Tibial nerve (tissue), 4 donors: ENCODE results near the gene OTOA. TPM values are rescaled to one million over a fixed set of nuclear protein-coding genes. Genes with fewer than 3 reads are reported as not detected.
"Not testable (repeated sequence)": the region's sequence is repeated elsewhere in the genome, so short reads cannot be mapped to it uniquely, and the experiment has no call there.

Source experiments
- DNase-seq, 2 donors: peaks; one replicate each; pipeline ENCODE4 v3.0.0-alpha.2; 2019; ENCODE audit warnings: low spot score in 2 of 2
- H3K27ac ChIP-seq, 4 donors: fragments of 200-600 bp; sonication (generic) in 3 of 4; one replicate each; pipeline ENCODE4 v1.5.1; 2017 to 2019; ENCODE audit warnings: mild to moderate bottlenecking in 1 of 4
- H3K27me3 ChIP-seq, 2 donors: fragments of 200-600 bp; sonication (generic) in 1 of 2; one replicate each; pipeline versions ENCODE4 v1.5.1 to v1.6.0; 2017 to 2019
- H3K36me3 ChIP-seq, 3 donors: fragments of 200-600 bp; sonication (generic); one replicate each; pipeline ENCODE4 v1.5.1; 2018 to 2019
- H3K4me1 ChIP-seq, 4 donors: fragments of 200-600 bp; sonication (generic) in 3 of 4; one replicate each; pipeline ENCODE4 v1.5.1; 2017 to 2019
- H3K4me3 ChIP-seq, 4 donors: fragments of 200-600 bp; sonication (generic) in 3 of 4; one replicate each; pipeline ENCODE4 v1.5.1; 2017 to 2019; ENCODE audit warnings: mild to moderate bottlenecking in 1 of 4, moderate library complexity in 1 of 4
- H3K9me3 ChIP-seq, 4 donors: fragments of 200-600 bp; sonication (generic) in 3 of 4; one replicate each; pipeline ENCODE4 v1.5.1; 2017 to 2019
- EP300 ChIP-seq, 2 donors: sonication (generic); formaldehyde crosslinking; IDR thresholded peaks; one replicate each; pipeline ENCODE4 v1.6.1; 2017; ENCODE audit warnings: antibody characterized with exemption in 2 of 2, mild to moderate bottlenecking in 1 of 2
- WGBS, 2 donors: methylation state at CpG; one replicate each; pipeline ENCODE4 v1.1.5; 2018; 5-methylcytosine and 5-hydroxymethylcytosine counted together
- total RNA-seq, 4 donors: library from RNA; depleted of rRNA; stranded (reverse); fragments of >200 nt; gene quantifications; one replicate each; pipeline ENCODE4 v1.1.0, GENCODE V29; 2016

The OTOA gene
- total RNA-seq, 4 donors from 2014 or later: 0.39 to 1.3 (median 0.90) TPM; not detected in 1

- DNase-seq: no peak
- H3K4me3 ChIP-seq: no peak overlapping the region
- no peaks in the 10 kb centered on the region for H3K4me1 ChIP-seq
- H3K27ac ChIP-seq: no peak overlapping the region
- 85 to 97% methylated on average over 3 of the region's 3 CpGs for WGBS, 2 donors
- no peaks in the 10 kb centered on the region for H3K27me3 ChIP-seq
- no peaks in the 10 kb centered on the region for H3K36me3 ChIP-seq
- no peak for TF ChIP-seq EP300 (IDR thresholded peaks at IDR 0.05)
- no peaks in the 10 kb centered on the region for H3K9me3 ChIP-seq
Observed at GRCh38 chr16:21727344-21727743, 63.6 kb downstream of the OTOA start.

GRCh38 chr16:21731233-21731632 lies 67.5 kb downstream of the OTOA start:
- not testable (repeated sequence) for DNase-seq, H3K27ac ChIP-seq, H3K4me3 ChIP-seq, H3K4me1 ChIP-seq, H3K36me3 ChIP-seq, H3K9me3 ChIP-seq, H3K27me3 ChIP-seq
- WGBS, 2 donors: 76 to 78% methylated on average over 4 of the region's 4 CpGs

- not testable (repeated sequence) for H3K36me3 ChIP-seq, H3K9me3 ChIP-seq, H3K4me3 ChIP-seq, DNase-seq, H3K4me1 ChIP-seq, H3K27me3 ChIP-seq, H3K27ac ChIP-seq
- whole genome bisulfite sequencing, 2 donors: no CpG with 5 or more reads among the region's 7 CpGs
Observed at GRCh38 chr16:21740637-21741036, 76.9 kb downstream of the OTOA start.

GRCh38 chr16:21756192-21757079 lies 92.7 kb downstream of the OTOA start:
- not testable (repeated sequence) for H3K4me1 ChIP-seq, H3K27me3 ChIP-seq, H3K4me3 ChIP-seq, H3K36me3 ChIP-seq, H3K27ac ChIP-seq, H3K9me3 ChIP-seq
- DNase-seq: peak in 1 of 2 donors; percentile 15
- 43 to 46% methylated on average over 5 to 6 of the region's 12 CpGs for WGBS, 2 donors

- not testable (repeated sequence) for H3K9me3 ChIP-seq, DNase-seq, H3K27ac ChIP-seq, H3K4me1 ChIP-seq, H3K36me3 ChIP-seq, H3K4me3 ChIP-seq, H3K27me3 ChIP-seq
- no CpG with 5 or more reads among the region's 31 CpGs for WGBS, 2 donors
Observed at GRCh38 chr16:21757080-21757671, 93.4 kb downstream of the OTOA start.

GRCh38 chr16:21768280-21768679 lies 104.5 kb downstream of the OTOA start:
- H3K27me3 ChIP-seq, H3K4me3 ChIP-seq, H3K9me3 ChIP-seq, H3K4me1 ChIP-seq, DNase-seq, H3K27ac ChIP-seq, H3K36me3 ChIP-seq: not testable (repeated sequence)
- WGBS, 2 donors: 82 to 88% methylated on average over 1 of the region's 2 CpGs

- not testable (repeated sequence) for H3K4me3 ChIP-seq, DNase-seq, H3K9me3 ChIP-seq, H3K4me1 ChIP-seq, H3K27ac ChIP-seq, H3K36me3 ChIP-seq, H3K27me3 ChIP-seq
- no CpG with 5 or more reads among the region's 5 CpGs for WGBS, 2 donors
Observed at GRCh38 chr16:21768810-21769209, 105.0 kb downstream of the OTOA start.

GRCh38 chr16:21769284-21769683 lies 105.5 kb downstream of the OTOA start:
- DNase-seq, H3K4me3 ChIP-seq, H3K27me3 ChIP-seq, H3K9me3 ChIP-seq, H3K27ac ChIP-seq, H3K36me3 ChIP-seq, H3K4me1 ChIP-seq: not testable (repeated sequence)
- 75 to 88% methylated on average over 2 of the region's 2 CpGs for WGBS, 2 donors

- not testable (repeated sequence) for DNase-seq, H3K4me1 ChIP-seq, H3K9me3 ChIP-seq, H3K27me3 ChIP-seq, H3K27ac ChIP-seq, H3K4me3 ChIP-seq, H3K36me3 ChIP-seq
- WGBS, 2 donors: 83% methylated on average over 1 of the region's 5 CpGs; no CpG with 5 or more reads in 1 of the 2 donors
Observed at GRCh38 chr16:21770584-21770983, 106.8 kb downstream of the OTOA start.

- not testable (repeated sequence) for H3K27me3 ChIP-seq, H3K4me3 ChIP-seq, H3K27ac ChIP-seq, H3K4me1 ChIP-seq, H3K9me3 ChIP-seq, DNase-seq, H3K36me3 ChIP-seq
- 76% methylated on average over 9 of the region's 9 CpGs for WGBS, 2 donors
Observed at GRCh38 chr16:21772547-21773206, 108.9 kb downstream of the OTOA start.

GRCh38 chr16:21773207-21773553 lies 109.4 kb downstream of the OTOA start:
- H3K27me3 ChIP-seq, H3K9me3 ChIP-seq, H3K27ac ChIP-seq, DNase-seq, H3K36me3 ChIP-seq, H3K4me1 ChIP-seq, H3K4me3 ChIP-seq: not testable (repeated sequence)
- 58 to 67% methylated on average over 5 of the region's 5 CpGs for WGBS, 2 donors

- H3K4me1 ChIP-seq, H3K27me3 ChIP-seq, H3K27ac ChIP-seq, H3K4me3 ChIP-seq, H3K36me3 ChIP-seq, DNase-seq, H3K9me3 ChIP-seq: not testable (repeated sequence)
- WGBS, 2 donors: no CpG with 5 or more reads among the region's 5 CpGs
Observed at GRCh38 chr16:21780525-21780924, 116.8 kb downstream of the OTOA start.

- not testable (repeated sequence) for DNase-seq, H3K9me3 ChIP-seq, H3K4me3 ChIP-seq, H3K4me1 ChIP-seq, H3K27ac ChIP-seq, H3K27me3 ChIP-seq, H3K36me3 ChIP-seq
- 17% methylated on average over 1 of the region's 1 CpG; no CpG with 5 or more reads in 1 of the 2 donors for WGBS, 2 donors
Observed at GRCh38 chr16:21790506-21790905, 126.7 kb downstream of the OTOA start.
